Endodermal cell (in vitro differentiated cells): ENCODE results near the gene HTRA2. TPM values are rescaled to one million over a fixed set of nuclear protein-coding genes. Genes with fewer than 3 reads are reported as not detected.
A peak's percentile ranks its signal among the peaks of the same experiment; 100 is the strongest.

Source experiments
- DNase-seq: peaks from one replicate; pipeline ENCODE4 v3.0.0-alpha.2; 2017
- H3K27ac ChIP-seq: 2 replicates; pipeline ENCODE4 v1.5.1; 2013; ENCODE audit warnings: mild to moderate bottlenecking, low read depth, low read length, moderate library complexity
- H3K27me3 ChIP-seq: 2 replicates; pipeline ENCODE4 v1.6.1; 2013; ENCODE audit warnings: mild to moderate bottlenecking, low read length, moderate library complexity; ENCODE audit not compliant: insufficient read depth, control insufficient read depth, poor library complexity, severe bottlenecking
- H3K36me3 ChIP-seq: 2 replicates; pipeline ENCODE4 v1.7.0; 2013; ENCODE audit warnings: mild to moderate bottlenecking, low read length, moderate library complexity; ENCODE audit not compliant: control insufficient read depth, insufficient read depth
- H3K4me1 ChIP-seq: one replicate; pipeline ENCODE4 v1.7.0; 2013; ENCODE audit warnings: low read length; ENCODE audit not compliant: control insufficient read depth, insufficient read depth
- H3K4me3 ChIP-seq: 2 replicates; pipeline ENCODE4 v1.5.1; 2013; ENCODE audit warnings: mild to moderate bottlenecking, low read length, moderate library complexity
- H3K9ac ChIP-seq: 2 replicates; pipeline ENCODE4 v1.6.1; 2013; ENCODE audit warnings: mild to moderate bottlenecking, low read length, moderate library complexity; ENCODE audit not compliant: poor library complexity, severe bottlenecking; ENCODE audit errors: extremely low read depth
- H3K9me3 ChIP-seq: 2 replicates; pipeline ENCODE4 v1.6.1; 2013; ENCODE audit warnings: mild to moderate bottlenecking, low read length, moderate library complexity; ENCODE audit not compliant: control insufficient read depth
- H3K27ac Mint-ChIP-seq: 2 replicates; pipeline ENCODE4 v1.8.0; 2020; ENCODE audit warnings: mixed read lengths
- H3K27me3 Mint-ChIP-seq: 2 replicates; pipeline ENCODE4 v1.8.0; 2021; ENCODE audit warnings: mild to moderate bottlenecking, mixed read lengths; ENCODE audit not compliant: insufficient read depth
- H3K36me3 Mint-ChIP-seq: 2 replicates; pipeline ENCODE4 v1.8.0; 2020; ENCODE audit warnings: low read depth, mixed read lengths
- H3K4me1 Mint-ChIP-seq: 2 replicates; pipeline ENCODE4 v1.8.0; 2020; ENCODE audit warnings: mixed read lengths
- H3K4me3 Mint-ChIP-seq: 2 replicates; pipeline ENCODE4 v1.8.0; 2020; ENCODE audit warnings: mild to moderate bottlenecking, moderate library complexity, mixed read lengths
- H3K9me3 Mint-ChIP-seq: 2 replicates; pipeline ENCODE4 v1.8.0; 2020; ENCODE audit warnings: mild to moderate bottlenecking, mixed read lengths
- CTCF ChIP-seq: fragments of 200-600 bp; sonication (generic); conservative IDR thresholded peaks from 2 replicates; pipeline ENCODE4 v1.5.0; 2021; ENCODE audit warnings: antibody characterized with exemption, mild to moderate bottlenecking
- WGBS, 2 experiments: methylation state at CpG; one replicate each; pipeline versions ENCODE4 v1.1.5 to v1.1.7; 2013; ENCODE audit warnings: missing lambda C conversion rate in 2 of 2, mixed read lengths in 1 of 2; ENCODE audit not compliant: insufficient coverage in 1 of 2, insufficient read length in 1 of 2; 5-methylcytosine and 5-hydroxymethylcytosine counted together
- total RNA-seq, 2 donors: library from RNA; stranded (reverse); fragmentation: NEBNext Ultra II Directional in 1 of 2; extraction: Animal tissue kit (Norgen Biotek cat#: 25700) in 1 of 2; gene quantifications; 2 replicates in 1 of 2; 3 replicates in 1 of 2; pipeline ENCODE4 v1.2.1, GENCODE V29; 2021

HTRA2 gene
- total RNA-seq, 2 donors from 2014 or later = 32.8 to 38.9 TPM

- no peaks in the 10 kb centered on the region for H3K9me3 ChIP-seq
- peaks cover 10% of the 10 kb centered on the region for H3K36me3 ChIP-seq
- no peak for DNase-seq
- peaks cover 5% of the 10 kb centered on the region for H3K4me1 Mint-ChIP-seq
- no peaks in the 10 kb centered on the region for H3K4me1 ChIP-seq
- TF ChIP-seq CTCF = no peak
- H3K4me3 ChIP-seq = no peak overlapping the region
- no peaks in the 10 kb centered on the region for H3K27me3 Mint-ChIP-seq
- WGBS, 2 experiments = 98 to 100% methylated on average over 2 of the region's 2 CpGs
- H3K9me3 Mint-ChIP-seq = no peaks in the 10 kb centered on the region
- H3K27ac ChIP-seq = no peak overlapping the region
- H3K9ac ChIP-seq = no peak overlapping the region
- no peaks in the 10 kb centered on the region for H3K27me3 ChIP-seq
- no peak overlapping the region for H3K27ac Mint-ChIP-seq
- H3K4me3 Mint-ChIP-seq = no peak overlapping the region
- peaks cover 22% of the 10 kb centered on the region for H3K36me3 Mint-ChIP-seq
Observed at GRCh38 chr2:74486141-74486540, 43.6 kb upstream of the HTRA2 start.

GRCh38 chr2:74488643-74489481 lies 40.9 kb upstream of the HTRA2 start:
- Histone ChIP-seq H3K27ac (no peak overlapping the region), H3K9me3 (no peaks in the 10 kb centered on the region), H3K4me3 (no peak overlapping the region), H3K9ac (no peak overlapping the region), H3K36me3 (peaks cover 28% of the 10 kb centered on the region), H3K4me1 (no peaks in the 10 kb centered on the region), H3K27me3 (no peaks in the 10 kb centered on the region)
- H3K27me3 Mint-ChIP-seq = no peaks in the 10 kb centered on the region
- no peak for DNase-seq
- TF ChIP-seq CTCF = peak; percentile 25
- H3K27ac Mint-ChIP-seq = peak overlapping the region; percentile 4
- peaks cover 43% of the 10 kb centered on the region for H3K36me3 Mint-ChIP-seq
- no peaks in the 10 kb centered on the region for H3K9me3 Mint-ChIP-seq
- H3K4me1 Mint-ChIP-seq = no peaks in the 10 kb centered on the region
- 92 to 95% methylated on average over 7 to 9 of the region's 9 CpGs for WGBS, 2 experiments
- H3K4me3 Mint-ChIP-seq = no peak overlapping the region

GRCh38 chr2:74489906-74490305 lies 39.8 kb upstream of the HTRA2 start:
- WGBS, 2 experiments = 93 to 94% methylated on average over 3 to 9 of the region's 9 CpGs
- no peaks in the 10 kb centered on the region for H3K9me3 ChIP-seq
- H3K4me1 Mint-ChIP-seq = no peaks in the 10 kb centered on the region
- H3K27ac ChIP-seq = no peak overlapping the region
- H3K36me3 Mint-ChIP-seq = peaks cover 49% of the 10 kb centered on the region
- TF ChIP-seq CTCF = no peak
- no peak overlapping the region for H3K9ac ChIP-seq
- H3K4me1 ChIP-seq = no peaks in the 10 kb centered on the region
- no peaks in the 10 kb centered on the region for H3K9me3 Mint-ChIP-seq
- H3K4me3 Mint-ChIP-seq = no peak overlapping the region
- H3K4me3 ChIP-seq = no peak overlapping the region
- no peak overlapping the region for H3K27ac Mint-ChIP-seq
- DNase-seq = no peak
- no peaks in the 10 kb centered on the region for H3K27me3 ChIP-seq
- peaks cover under 1% of the 10 kb centered on the region for H3K27me3 Mint-ChIP-seq
- H3K36me3 ChIP-seq = peaks cover 34% of the 10 kb centered on the region
